Measurements from ENCODE around the gene GKN2.

GRCh38 chr2:68912111-68912510 lies 40.6 kb downstream of the GKN2 start:
- TF ChIP-seq CTCF (IDR thresholded peaks at IDR 0.05) (no peak), EZH2 (IDR thresholded peaks at IDR 0.05; ENCODE audit: borderline replicate concordance, insufficient read depth, low read depth, low read length, poor library complexity, severe bottlenecking) (no peak)

Data from B cell (primary cell).